ENCODE data around the gene NET1. TPM values are rescaled to one million over a fixed set of nuclear protein-coding genes. Genes with fewer than 3 reads are reported as not detected.

Gene NET1
- total and polyA plus RNA-seq, 2 donors (not counting 3 experiments of a cell fraction or from before 2014, with no cell fraction given) = 14.4 to 46.3 TPM

DNA sequence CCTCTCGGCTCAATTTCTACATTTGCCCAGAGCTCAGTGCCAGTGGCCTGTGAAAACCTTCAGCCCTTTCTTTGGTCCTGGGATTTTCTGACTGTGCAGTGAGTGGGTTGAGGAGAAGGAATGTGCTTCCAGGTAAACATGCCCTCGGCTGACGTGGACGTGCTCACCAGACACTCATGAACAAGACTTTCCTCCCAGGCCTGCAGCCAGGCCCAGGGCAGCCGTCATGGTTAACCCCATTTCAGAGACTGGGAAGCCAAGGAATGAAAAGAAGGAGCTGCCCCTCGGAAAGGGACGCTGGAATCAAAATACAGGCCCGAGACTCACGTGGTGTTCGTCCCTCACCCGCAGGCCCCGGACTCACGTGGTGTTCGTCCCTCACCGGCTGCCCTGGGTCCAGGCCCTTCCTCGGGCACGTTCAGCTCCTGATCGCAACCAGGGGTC is 95.8 kb downstream of the NET1 start:
- POLR2A ChIA-PET = no interaction called here

More for the DNA sequence above, 95.8 kb downstream of the NET1 start:
- Histone ChIP-seq H2AFZ (ENCODE audit: low read depth, low read length) (no peak overlapping the region), H3K9ac (replicated peaks; ENCODE audit: extremely low read depth, insufficient read depth, low read length) (no peak overlapping the region), H3K9me3 (replicated peaks; ENCODE audit: control insufficient read depth, insufficient read depth, low read length) (no peaks in the 10 kb centered on the region), H3K79me2 (ENCODE audit: control insufficient read depth, insufficient read depth, low read length) (no peaks in the 10 kb centered on the region), H3K4me2 (ENCODE audit: insufficient read depth, low read length) (no peak overlapping the region), H3K27me3 (ENCODE audit: control insufficient read depth in 2 of 2, insufficient read depth in 2 of 2, low read length in 2 of 2) (peaks cover 0 to 1% of the 10 kb centered on the region in 2 experiments), H3K36me3 (ENCODE audit: control insufficient read depth in 2 of 2, extremely low read depth in 1 of 2, insufficient read depth in 2 of 2, low read length in 2 of 2) (no peaks in the 10 kb centered on the region), H4K20me1 (replicated peaks; ENCODE audit: control insufficient read depth, extremely low read depth, insufficient read depth, low read length) (no peaks in the 10 kb centered on the region), H3K9me1 (replicated peaks; ENCODE audit: control insufficient read depth, extremely low read depth, insufficient read depth, low read length) (no peaks in the 10 kb centered on the region), H3K4me3 (replicated peaks in 1 of 3; ENCODE audit: insufficient read depth in 1 of 3, low read depth in 1 of 3, low read length in 3 of 3) (no peak overlapping the region), H3K27ac (ENCODE audit: insufficient read depth, low read depth, low read length) (no peak overlapping the region), H3K4me1 (ENCODE audit: control insufficient read depth, extremely low read depth, insufficient read depth, low read length) (no peaks in the 10 kb centered on the region)
- CTCF ChIA-PET = interaction anchor here (1.0 kb wide), 1 partner anchor 9 kb away, joined by 3 read pairs; the partner anchor contains the start of gene CALML5
- no peak for TF ChIP-seq POLR2A (IDR thresholded peaks at IDR 0.05; ENCODE audit: low read depth, low read length)
- TF ChIP-seq POLR2AphosphoS5 (IDR thresholded peaks at IDR 0.05; ENCODE audit: insufficient read depth, low read depth, low read length) = no peak
- TF ChIP-seq EZH2 (IDR thresholded peaks at IDR 0.05; ENCODE audit: borderline replicate concordance, low read depth, low read length, severe bottlenecking) = no peak
- TF ChIP-seq GATA2 (IDR thresholded peaks at IDR 0.05; ENCODE audit: insufficient read depth, insufficient read length, low read depth, low read length) = no peak
- no peak for TF ChIP-seq JUN (IDR thresholded peaks at IDR 0.05; ENCODE audit: borderline replicate concordance, insufficient read depth, insufficient read length, low read depth)
- TF ChIP-seq, protein P1, sequence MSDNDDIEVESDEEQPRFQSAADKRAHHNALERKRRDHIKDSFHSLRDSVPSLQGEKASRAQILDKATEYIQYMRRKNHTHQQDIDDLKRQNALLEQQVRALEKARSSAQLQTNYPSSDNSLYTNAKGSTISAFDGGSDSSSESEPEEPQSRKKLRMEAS (IDR thresholded peaks at IDR 0.05; ENCODE audit: insufficient read depth, insufficient read length) = no peak
- no peak for TF ChIP-seq FOS (IDR thresholded peaks at IDR 0.05; ENCODE audit: borderline replicate concordance, insufficient read depth, low read length)
- no peak for TF ChIP-seq MYC (IDR thresholded peaks at IDR 0.05; ENCODE audit: low read depth, low read length)
- TF ChIP-seq, protein P2, sequence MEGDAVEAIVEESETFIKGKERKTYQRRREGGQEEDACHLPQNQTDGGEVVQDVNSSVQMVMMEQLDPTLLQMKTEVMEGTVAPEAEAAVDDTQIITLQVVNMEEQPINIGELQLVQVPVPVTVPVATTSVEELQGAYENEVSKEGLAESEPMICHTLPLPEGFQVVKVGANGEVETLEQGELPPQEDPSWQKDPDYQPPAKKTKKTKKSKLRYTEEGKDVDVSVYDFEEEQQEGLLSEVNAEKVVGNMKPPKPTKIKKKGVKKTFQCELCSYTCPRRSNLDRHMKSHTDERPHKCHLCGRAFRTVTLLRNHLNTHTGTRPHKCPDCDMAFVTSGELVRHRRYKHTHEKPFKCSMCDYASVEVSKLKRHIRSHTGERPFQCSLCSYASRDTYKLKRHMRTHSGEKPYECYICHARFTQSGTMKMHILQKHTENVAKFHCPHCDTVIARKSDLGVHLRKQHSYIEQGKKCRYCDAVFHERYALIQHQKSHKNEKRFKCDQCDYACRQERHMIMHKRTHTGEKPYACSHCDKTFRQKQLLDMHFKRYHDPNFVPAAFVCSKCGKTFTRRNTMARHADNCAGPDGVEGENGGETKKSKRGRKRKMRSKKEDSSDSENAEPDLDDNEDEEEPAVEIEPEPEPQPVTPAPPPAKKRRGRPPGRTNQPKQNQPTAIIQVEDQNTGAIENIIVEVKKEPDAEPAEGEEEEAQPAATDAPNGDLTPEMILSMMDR (IDR thresholded peaks at IDR 0.05; ENCODE audit: extremely low read depth in 1 of 2, insufficient read depth in 1 of 2, low read depth in 1 of 2, low read length in 2 of 2) = no peak
- no TSS peak for BruUV-seq (replicated peaks)
- FAIRE-seq (no peak), DNase-seq (ENCODE audit: low read depth, low spot score) (no peak)
- dilution Hi-C loops (cut with MboI; ENCODE audit: extremely low pct_ligation_motif_present, low sequenced_read_pairs) (no loop called here), intact Hi-C loops (cut with micrococcal nuclease) (no loop called here)

Other genes with a start within 250 kb of the NET1 start
- gene AKR1C8, start 227.4 kb upstream of the NET1 start, total RNA-seq = not detected in 2 replicates
- gene AKR1C8, start 227.4 kb upstream of the NET1 start, polyA plus RNA-seq = not detected in 2 replicates
- not detected in 2 replicates for gene AKR1C4, start 215.7 kb upstream of the NET1 start, total RNA-seq
- not detected in 2 replicates for gene AKR1C4, start 215.7 kb upstream of the NET1 start, polyA plus RNA-seq
- gene UCN3, start 47.6 kb upstream of the NET1 start, total RNA-seq = not detected in 2 replicates
- not detected in 2 replicates for gene UCN3, start 47.6 kb upstream of the NET1 start, polyA plus RNA-seq
- not detected in 2 replicates for gene TUBAL3, start 7.7 kb upstream of the NET1 start, total RNA-seq
- not detected in 2 replicates for gene TUBAL3, start 7.7 kb upstream of the NET1 start, polyA plus RNA-seq
- gene CALML5, start 87.0 kb downstream of the NET1 start, total RNA-seq = not detected in 2 replicates
- not detected in 2 replicates for gene CALML5, start 87.0 kb downstream of the NET1 start, polyA plus RNA-seq
- gene CALML3, start 112.4 kb downstream of the NET1 start, total RNA-seq = not detected in 2 replicates
- not detected in 2 replicates for gene CALML3, start 112.4 kb downstream of the NET1 start, polyA plus RNA-seq